Measurements from ENCODE around the gene RXFP1.

GRCh38 chr4:158621729-158622128, 100.0 kb downstream of the RXFP1 start:
- TF ChIP-seq CTCF (IDR thresholded peaks at IDR 0.05 in 4 of 5, conservative IDR thresholded peaks at IDR 0.05 in 1 of 5) (no peak), POLR2A (IDR thresholded peaks at IDR 0.05) (no peak)
